GM19468 (cell line): ENCODE measurements around the gene MYO1E.
"Not testable (repeated sequence)": the region's sequence is repeated elsewhere in the genome, so short reads cannot be mapped to it uniquely, and the experiment has no call there.

Source experiments
- ATAC-seq: cut with Tn5 transposase; IDR thresholded peaks from one replicate; pipeline ENCODE4 v1.9.1; 2021; ENCODE audit warnings: mild to moderate bottlenecking, moderate library complexity, moderate number of reproducible peaks; ENCODE audit not compliant: unreplicated experiment; ENCODE audit errors: extremely low read depth

The MYO1E gene

GRCh38 chr15:59176653-59177316 lies 195.9 kb downstream of the MYO1E start:
- ATAC-seq = no peak

- no peak for ATAC-seq
These were observed 197.5 kb downstream of the MYO1E start for GRCh38 chr15:59174835-59175831.

DNA sequence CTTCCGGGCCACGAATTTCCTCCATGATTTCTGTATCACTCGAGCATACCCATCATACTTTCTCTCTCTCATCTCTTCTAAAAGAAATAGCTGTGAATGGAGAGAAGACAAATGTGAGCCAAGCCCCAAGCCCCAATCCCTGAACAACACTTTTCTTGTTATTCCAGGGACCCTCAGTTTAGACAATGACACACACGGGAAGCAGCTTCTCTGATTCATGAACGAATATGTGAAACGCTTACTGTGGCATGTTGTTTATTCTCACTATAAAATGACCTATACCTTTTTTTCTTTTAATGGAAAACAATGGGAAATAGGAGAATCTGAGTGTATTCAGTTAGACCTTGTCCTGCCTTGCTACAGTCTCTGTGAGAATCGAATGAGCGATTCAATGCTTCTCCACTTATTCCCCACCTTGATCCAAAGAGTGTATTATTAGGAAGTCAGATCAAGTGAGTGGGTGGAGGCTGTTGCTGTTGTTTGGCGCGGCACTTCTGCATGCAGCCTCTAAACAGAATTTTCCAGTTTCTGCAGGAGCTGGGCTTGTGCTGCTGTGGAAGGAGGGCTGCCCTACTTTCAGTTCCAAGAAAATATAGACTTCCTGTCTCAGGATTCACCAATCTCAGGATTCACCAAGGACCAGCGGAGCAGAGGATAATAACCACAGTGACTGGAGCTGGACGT lies 198.4 kb downstream of the MYO1E start:
- no peak for ATAC-seq

- ATAC-seq = no peak
These were observed 199.5 kb downstream of the MYO1E start for GRCh38 chr15:59173194-59173593.

DNA sequence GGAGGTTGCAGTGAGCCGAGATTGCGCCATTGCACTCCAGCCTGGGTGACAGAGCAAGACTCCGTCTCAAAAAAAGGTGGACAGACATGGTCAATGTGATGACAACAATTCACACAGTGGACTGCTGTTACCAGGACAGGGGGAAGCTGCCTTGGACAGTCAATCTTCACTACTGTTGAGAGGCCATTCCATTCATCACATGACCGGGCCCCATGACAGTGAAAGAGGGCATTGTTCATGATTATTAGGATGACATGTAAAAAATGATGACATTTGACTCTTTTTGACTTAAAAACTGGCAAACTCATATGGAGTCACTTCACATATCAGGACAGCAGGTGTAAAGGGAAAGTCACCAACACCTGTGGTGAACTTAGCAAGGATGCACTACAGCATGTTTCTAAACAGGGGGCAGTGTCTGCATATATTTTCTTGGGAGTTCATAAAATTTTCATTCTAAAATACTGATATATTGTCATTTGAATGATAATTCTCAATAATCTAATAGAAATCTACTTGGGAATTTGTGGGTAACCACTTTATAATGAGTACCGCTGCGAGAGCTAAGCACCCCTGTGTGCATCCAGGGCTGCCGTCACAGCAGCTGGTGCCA lies 200.3 kb downstream of the MYO1E start:
- no peak for ATAC-seq

DNA sequence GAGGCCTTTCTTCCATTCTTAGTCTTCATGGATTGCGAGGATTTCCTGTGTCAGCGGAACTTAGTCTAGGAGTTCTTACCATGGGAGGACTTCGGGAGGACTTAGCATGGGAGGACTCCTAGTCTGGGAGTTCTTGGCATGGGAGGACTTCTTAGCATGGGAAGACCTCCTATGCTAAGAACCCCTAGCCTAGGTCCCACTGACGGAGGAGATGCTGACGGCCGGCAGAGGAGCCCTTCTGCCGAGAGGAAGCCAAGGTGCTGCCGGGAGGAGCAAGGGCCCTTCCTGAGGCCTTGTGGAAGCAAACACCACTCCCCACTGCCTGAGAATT lies 201.6 kb downstream of the MYO1E start:
- no peak for ATAC-seq

DNA sequence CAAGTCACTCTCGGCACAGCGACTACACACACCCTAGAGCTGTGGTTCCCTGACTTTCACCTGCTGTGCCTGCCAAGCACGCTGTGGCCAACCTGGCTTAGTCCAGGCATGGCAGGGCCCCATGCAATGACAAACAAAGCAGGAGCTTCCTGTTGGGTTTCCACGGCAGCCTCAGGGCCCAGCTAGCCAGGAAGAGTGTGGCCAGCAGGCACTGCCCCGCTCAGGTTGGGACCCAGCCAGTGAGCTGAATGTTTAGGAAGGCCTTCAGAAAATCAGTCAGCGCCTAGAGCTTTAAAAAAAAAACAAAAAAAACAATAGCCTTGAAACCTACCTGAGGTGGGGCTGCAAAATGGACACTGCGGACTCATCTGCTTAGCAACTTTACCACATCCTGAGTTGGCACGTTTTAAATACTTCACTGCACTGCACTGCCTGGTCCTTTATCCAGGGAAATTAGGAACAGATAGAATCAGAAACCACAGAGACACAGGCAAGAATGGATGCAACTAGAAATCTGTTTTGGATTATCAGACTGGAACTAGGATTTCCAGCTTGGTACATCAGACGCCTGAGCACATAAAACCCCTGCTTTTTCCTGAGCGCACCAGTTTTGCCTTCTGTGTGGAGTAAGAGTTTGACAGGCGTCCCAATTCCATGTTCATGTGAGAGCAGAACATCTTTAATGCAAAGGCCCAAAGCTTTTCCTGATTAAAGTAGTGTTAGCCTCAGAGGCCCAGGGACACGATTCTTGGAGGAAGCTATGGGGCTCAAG lies 202.2 kb downstream of the MYO1E start:
- no peak for ATAC-seq

GRCh38 chr15:59169251-59169708 lies 203.4 kb downstream of the MYO1E start:
- no peak for ATAC-seq

DNA sequence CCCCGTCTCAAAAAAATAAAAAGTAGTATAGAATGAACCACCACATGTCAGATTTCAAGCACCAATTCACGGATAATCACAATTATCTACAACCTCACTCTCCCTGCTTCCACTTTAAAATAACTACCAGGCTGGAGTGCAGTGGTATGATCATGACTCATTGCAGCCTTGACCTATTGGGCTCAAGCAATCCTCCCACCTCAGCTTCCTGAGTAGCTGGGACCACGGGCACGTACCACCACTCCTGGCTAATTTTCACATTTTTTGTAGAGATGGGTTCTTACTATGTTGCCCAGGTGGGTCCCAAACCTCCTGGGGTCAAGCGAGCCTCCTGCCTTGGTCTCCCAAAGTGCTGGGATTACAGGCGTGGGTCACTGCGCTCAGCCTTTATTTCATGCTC lies 204.1 kb downstream of the MYO1E start:
- ATAC-seq = no peak

DNA sequence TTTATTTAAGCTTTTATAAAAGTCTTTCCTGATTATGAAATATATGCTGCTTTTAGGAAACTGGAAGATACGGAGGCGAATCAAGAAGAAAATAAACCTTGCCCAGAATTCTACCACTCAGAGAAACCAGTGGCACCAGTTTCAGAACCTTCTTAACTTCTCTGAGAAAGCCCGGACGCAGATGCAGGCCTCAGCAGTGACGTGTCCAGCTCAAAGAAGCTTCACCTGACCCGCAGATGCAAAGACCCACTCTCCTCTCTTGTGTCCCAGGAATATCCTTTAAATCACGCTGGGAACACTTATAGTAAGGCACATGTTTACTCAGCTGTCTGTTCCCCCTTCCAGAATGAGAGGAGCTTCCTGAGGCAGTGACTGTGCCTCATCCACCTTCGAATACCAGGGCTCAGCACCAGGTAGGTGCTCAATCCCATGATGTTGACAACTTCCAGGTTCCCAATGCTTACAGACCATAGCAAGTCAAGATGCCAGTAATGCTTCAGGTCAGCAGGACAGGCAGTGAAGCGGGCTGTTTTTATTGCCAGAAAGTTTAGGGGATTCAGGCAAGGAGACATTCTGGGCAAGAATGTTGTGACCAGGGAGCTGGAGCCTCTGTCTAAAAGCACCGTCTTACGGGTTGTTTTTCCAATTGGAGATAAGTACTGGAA lies 205.9 kb downstream of the MYO1E start:
- no peak for ATAC-seq

DNA sequence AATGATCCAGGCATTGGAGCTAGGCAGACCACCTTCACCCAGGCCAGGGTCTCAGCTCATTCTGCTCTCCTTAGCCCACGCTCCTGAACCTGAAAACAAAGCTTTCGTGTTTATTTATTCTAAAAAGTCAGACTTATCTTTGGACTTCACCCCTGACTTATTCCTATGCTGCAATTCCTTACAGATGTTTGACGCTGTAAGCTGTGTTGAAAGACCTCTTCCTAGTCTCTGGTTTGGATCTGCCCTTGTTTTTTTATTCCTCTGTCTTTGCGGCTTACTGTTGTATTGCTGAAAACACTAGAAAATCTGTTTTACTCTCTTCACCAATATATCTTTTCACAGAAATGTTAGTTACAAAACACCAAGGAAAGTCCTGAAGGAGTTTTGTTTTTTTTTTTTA lies 206.5 kb downstream of the MYO1E start:
- no peak for ATAC-seq

GRCh38 chr15:59165726-59166125 lies 206.9 kb downstream of the MYO1E start:
- no peak for ATAC-seq

- not testable (repeated sequence) for ATAC-seq
These were observed 210.6 kb downstream of the MYO1E start for GRCh38 chr15:59162080-59162479.

GRCh38 chr15:59160880-59161593 lies 211.6 kb downstream of the MYO1E start:
- ATAC-seq = no peak

DNA sequence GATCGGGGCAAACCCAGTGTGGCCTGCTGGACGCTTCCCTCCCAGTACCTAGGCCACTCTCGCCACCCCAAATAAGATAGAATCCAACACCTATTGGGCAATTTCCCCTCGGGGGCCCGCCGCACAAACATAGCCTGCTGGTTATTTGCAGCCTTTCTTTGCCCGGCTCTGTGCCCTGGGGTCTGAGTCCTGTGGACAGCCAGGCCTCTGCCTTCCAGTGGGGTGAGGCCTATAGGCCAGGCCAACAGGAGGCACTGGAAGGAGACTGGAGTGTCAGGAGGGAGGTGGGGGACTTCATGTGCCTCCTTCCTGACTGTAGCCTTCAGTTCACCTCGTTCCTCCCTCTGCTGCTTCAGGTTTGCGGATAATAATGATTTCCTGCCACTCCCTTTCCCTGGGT lies 213.5 kb downstream of the MYO1E start:
- ATAC-seq = no peak

DNA sequence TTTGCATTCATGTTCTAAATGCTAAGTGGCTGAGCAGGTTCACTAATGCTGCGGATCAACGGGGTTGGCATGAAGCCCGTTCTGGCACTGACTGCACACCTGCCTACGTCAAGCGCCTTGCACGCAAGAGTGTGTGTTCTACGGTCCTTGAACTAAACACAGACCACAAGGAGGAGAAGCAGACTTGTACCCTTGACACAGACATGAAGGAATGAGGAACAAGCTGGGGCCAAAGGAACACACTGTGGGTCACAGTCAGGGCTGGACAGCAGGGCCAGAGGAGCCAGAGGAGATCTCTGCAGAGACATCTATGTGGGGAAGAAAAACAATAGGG lies 214.0 kb downstream of the MYO1E start:
- ATAC-seq = no peak

DNA sequence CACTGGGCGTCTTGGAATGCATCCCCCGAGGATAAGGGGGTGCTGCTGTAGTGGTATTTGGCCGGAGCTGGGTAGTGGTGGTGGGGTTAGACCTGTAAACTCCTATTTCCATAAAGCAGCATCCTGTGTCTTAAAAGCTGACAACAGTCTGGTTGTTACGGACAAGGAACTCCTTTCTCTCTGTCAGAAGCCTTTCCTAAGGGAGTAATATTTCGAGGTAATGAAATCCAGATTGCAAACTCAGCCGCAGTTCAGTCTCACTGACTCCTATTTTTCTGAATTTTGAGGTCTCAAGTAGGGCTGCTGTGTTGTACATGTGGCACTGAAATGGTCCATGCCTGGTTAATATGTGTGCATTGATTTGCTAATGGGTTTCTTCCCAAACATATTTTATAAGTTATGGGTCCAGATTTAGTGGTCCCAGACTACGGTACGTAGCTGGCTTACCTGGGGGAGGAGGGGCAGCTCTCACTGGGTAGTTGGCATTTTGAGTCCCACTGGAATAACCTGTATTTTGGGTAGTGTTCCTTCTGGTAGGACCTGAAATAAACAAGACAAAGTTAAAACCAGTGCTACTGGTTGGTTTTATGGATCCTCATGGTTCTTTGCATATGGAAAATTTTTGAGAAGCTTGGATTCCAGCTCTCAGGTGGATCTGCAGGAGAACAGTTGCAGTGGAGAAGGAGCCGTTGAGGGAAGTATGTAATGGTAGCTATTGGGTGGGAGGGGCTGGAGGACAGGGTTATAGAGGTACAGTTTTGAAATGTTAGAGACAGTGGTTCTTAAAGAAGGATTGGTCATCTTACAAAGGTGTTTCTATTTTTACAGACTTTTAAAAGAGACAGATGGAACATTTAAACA lies 214.6 kb downstream of the MYO1E start:
- ATAC-seq = no peak

DNA sequence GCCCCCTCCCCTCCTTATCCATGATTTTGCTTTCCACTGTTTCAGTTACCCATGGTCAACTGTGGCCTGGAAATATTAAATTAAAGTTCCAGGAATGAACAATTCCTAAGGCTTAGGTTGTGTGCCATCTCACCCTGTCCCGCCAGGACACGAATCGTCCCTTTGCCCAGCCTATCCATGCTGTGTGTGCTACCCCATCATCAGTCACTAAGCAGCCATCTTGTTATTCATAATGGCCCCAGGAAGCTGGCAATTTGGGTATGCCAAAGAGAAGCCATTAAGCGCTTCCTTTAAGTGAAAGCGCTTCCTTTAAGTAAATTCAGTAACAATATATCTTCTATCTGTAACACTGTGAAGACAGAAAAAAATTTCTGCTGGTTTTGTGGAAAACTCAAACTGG lies 215.3 kb downstream of the MYO1E start:
- ATAC-seq = no peak
